GM23338 (cell line): Measurements from ENCODE around the gene RAB44. TPM values are rescaled to one million over a fixed set of nuclear protein-coding genes. Genes with fewer than 3 reads are reported as not detected.

ENCODE experiments used
- ATAC-seq: fragments of 200-7000 bp; cut with Tn5 transposase; 3 replicates; pipeline ENCODE4 v1.9.1; 2020
- DNase-seq: peaks from one replicate; pipeline ENCODE4 v3.0.0-alpha.2; 2015; ENCODE audit warnings: low spot score
- H2AFZ ChIP-seq: fragments of 200-600 bp; sonication (generic); 2 replicates; pipeline ENCODE4 v1.8.0; 2016; ENCODE audit warnings: antibody characterized with exemption, mild to moderate bottlenecking, moderate library complexity
- H3F3A ChIP-seq: fragments of 200-600 bp; sonication (generic); replicated peaks from 2 replicates; pipeline ENCODE4 v1.8.0; 2017; ENCODE audit warnings: antibody characterized with exemption, mixed run types, low read depth
- H3K27ac ChIP-seq: fragments of 200-600 bp; sonication (generic); 2 replicates; pipeline ENCODE4 v1.6.1; 2016; ENCODE audit warnings: low read depth
- H3K27me3 ChIP-seq: fragments of 200-600 bp; sonication (generic); 2 replicates; pipeline ENCODE4 v1.8.0; 2016; ENCODE audit warnings: mild to moderate bottlenecking, mixed run types, moderate library complexity; ENCODE audit not compliant: insufficient read depth
- H3K36me3 ChIP-seq: fragments of 200-600 bp; sonication (generic); 2 replicates; pipeline ENCODE4 v1.8.0; 2016; ENCODE audit warnings: mild to moderate bottlenecking; ENCODE audit not compliant: insufficient read depth
- H3K4me1 ChIP-seq: fragments of 200-600 bp; sonication (generic); 2 replicates; pipeline ENCODE4 v1.8.0; 2016; ENCODE audit warnings: mild to moderate bottlenecking, moderate library complexity; ENCODE audit not compliant: insufficient read depth
- H3K4me2 ChIP-seq: fragments of 200-600 bp; sonication (generic); 2 replicates; pipeline ENCODE4 v1.7.1; 2017; ENCODE audit warnings: mixed run types
- H3K4me3 ChIP-seq: fragments of 200-600 bp; sonication (generic); 2 replicates; pipeline ENCODE4 v1.6.1; 2016; ENCODE audit warnings: mixed run types
- H3K79me2 ChIP-seq: fragments of 200-600 bp; sonication (generic); replicated peaks from 2 replicates; pipeline ENCODE4 v1.8.0; 2017; ENCODE audit warnings: mild to moderate bottlenecking; ENCODE audit not compliant: insufficient read depth
- H3K9me2 ChIP-seq: fragments of 200-600 bp; sonication (generic); 2 replicates; pipeline ENCODE4 v1.8.0; 2017; ENCODE audit not compliant: insufficient read depth
- H4K20me1 ChIP-seq: fragments of 200-600 bp; sonication (generic); replicated peaks from 2 replicates; pipeline ENCODE4 v1.8.0; 2017; ENCODE audit warnings: mild to moderate bottlenecking; ENCODE audit not compliant: insufficient read depth
- H3K27ac Mint-ChIP-seq: 2 replicates; pipeline ENCODE4 v1.8.0; 2020; ENCODE audit warnings: inconsistent platforms, mild to moderate bottlenecking, moderate library complexity, mixed read lengths
- H3K27me3 Mint-ChIP-seq: 3 replicates; pipeline ENCODE4 v1.8.0; 2022; ENCODE audit warnings: low read depth, mild to moderate bottlenecking, moderate library complexity, mixed read lengths, inconsistent platforms; ENCODE audit not compliant: insufficient read depth, poor library complexity
- H3K36me3 Mint-ChIP-seq: 3 replicates; pipeline ENCODE4 v1.8.0; 2021; ENCODE audit warnings: low read depth, mild to moderate bottlenecking, inconsistent platforms, moderate library complexity, mixed read lengths
- H3K4me1 Mint-ChIP-seq: 3 replicates; pipeline ENCODE4 v1.8.0; 2020; ENCODE audit warnings: mild to moderate bottlenecking, inconsistent platforms, mixed read lengths
- H3K4me3 Mint-ChIP-seq: 3 replicates; pipeline ENCODE4 v1.8.0; 2021; ENCODE audit warnings: moderate library complexity, mild to moderate bottlenecking, inconsistent platforms, mixed read lengths
- H3K9me3 Mint-ChIP-seq: 3 replicates; pipeline ENCODE4 v1.8.0; 2020; ENCODE audit warnings: moderate library complexity, mild to moderate bottlenecking, inconsistent platforms, mixed read lengths
- CREB1 ChIP-seq: fragments of 250-450 bp; sonication (Bioruptor Pico); IDR thresholded peaks from 2 replicates; pipeline ENCODE4 v1.5.0; 2020; ENCODE audit warnings: low read depth, mild to moderate bottlenecking, moderate library complexity
- CTCF ChIP-seq, 2 experiments: fragments of 200-600 bp in 1 of 2; sonication (generic) in 1 of 2; conservative IDR thresholded peaks; 2 replicates each; pipeline versions ENCODE4 v1.5.1 to v1.6.1; 2016 to 2017; ENCODE audit warnings: antibody characterized with exemption in 2 of 2, low read depth in 2 of 2, mild to moderate bottlenecking in 2 of 2, moderate library complexity in 1 of 2
- ETS1 ChIP-seq: IDR thresholded peaks from 2 replicates; pipeline ENCODE4 v1.6.1; 2016; ENCODE audit warnings: antibody characterized with exemption
- EZH2 ChIP-seq: fragments of 200-600 bp; sonication (generic); IDR thresholded peaks from one replicate; pipeline ENCODE4 v1.8.0; 2017; ENCODE audit warnings: antibody characterized with exemption, mild to moderate bottlenecking, low read depth; ENCODE audit not compliant: unreplicated experiment
- EZH2phosphoT487 ChIP-seq: fragments of 200-600 bp; sonication (generic); IDR thresholded peaks from one replicate; pipeline ENCODE4 v1.8.1; 2018; ENCODE audit warnings: antibody characterized with exemption; ENCODE audit not compliant: unreplicated experiment
- JUNB ChIP-seq: IDR thresholded peaks from one replicate; pipeline ENCODE4 v1.6.1; 2016; ENCODE audit warnings: antibody characterized with exemption; ENCODE audit not compliant: unreplicated experiment
- NANOG ChIP-seq: IDR thresholded peaks from 2 replicates; pipeline ENCODE4 v1.6.1; 2016; ENCODE audit warnings: antibody characterized with exemption, borderline replicate concordance
- POLR2AphosphoS5 ChIP-seq: IDR thresholded peaks from 2 replicates; pipeline ENCODE4 v1.6.1; 2016; ENCODE audit warnings: antibody characterized with exemption, low read depth
- STAT1 ChIP-seq: IDR thresholded peaks from one replicate; pipeline ENCODE4 v1.6.1; 2016; ENCODE audit warnings: antibody characterized with exemption; ENCODE audit not compliant: unreplicated experiment
- ZNF114 ChIP-seq: fragments of 250-450 bp; sonication (Bioruptor Pico); IDR thresholded peaks from 2 replicates; pipeline ENCODE4 v1.5.0; 2020; ENCODE audit warnings: mild to moderate bottlenecking, moderate library complexity
- ZNF331 ChIP-seq: fragments of 250-450 bp; sonication (Bioruptor Pico); IDR thresholded peaks from 2 replicates; pipeline ENCODE4 v1.5.0; 2020; ENCODE audit warnings: low read depth, mild to moderate bottlenecking, moderate library complexity
- polyA plus RNA-seq: library from polyadenylated mRNA; unstranded; fragments of >200 nt; fragmentation: Nextera tagmentation; extraction: Ambion mirVana; gene quantifications from 2 replicates; pipeline ENCODE4 v1.2.1, GENCODE V29; 2016
- total RNA-seq: library from RNA; depleted of rRNA; stranded (reverse); fragments of >200 nt; shearing (Covaris generic); gene quantifications from 2 replicates; pipeline ENCODE4 v1.2.3, GENCODE V29; 2014
- TF ChIP-seq, protein P1 (sequence below): IDR thresholded peaks from one replicate; pipeline ENCODE4 v1.6.1; 2018; ENCODE audit warnings: antibody characterized with exemption; ENCODE audit not compliant: unreplicated experiment

The RAB44 gene
- total and polyA plus RNA-seq, 2 experiments from 2014 or later, result not detected

DNA sequence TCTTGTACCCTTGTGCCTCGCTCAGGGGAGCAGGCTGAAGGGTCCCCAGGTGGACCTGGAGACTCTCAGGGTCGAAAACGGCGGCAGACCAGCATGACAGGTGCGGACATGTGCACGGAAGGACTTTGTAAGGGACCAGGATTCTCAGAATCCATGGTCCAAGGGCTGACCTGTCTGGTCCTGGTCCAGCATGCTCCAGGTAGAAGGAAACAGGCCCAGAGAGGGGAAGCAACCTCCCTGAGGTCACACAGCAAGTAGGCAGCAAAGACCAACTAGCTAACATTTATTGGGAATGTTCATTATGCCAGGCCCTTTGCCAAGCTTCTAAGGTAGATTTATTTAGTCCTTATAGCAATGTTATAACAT is 13.2 kb upstream of the RAB44 start:
- H4K20me1 ChIP-seq, result no peaks in the 10 kb centered on the region; the same call in none of the 2 replicates
- Mint-ChIP-seq H3K27me3 (peaks cover 23% of the 10 kb centered on the region), H3K9me3 (no peaks in the 10 kb centered on the region), H3K36me3 (peaks cover 38% of the 10 kb centered on the region), H3K4me1 (peaks cover 16% of the 10 kb centered on the region), H3K27ac (no peak overlapping the region), H3K4me3 (no peak overlapping the region)
- no peaks in the 10 kb centered on the region for H3F3A ChIP-seq
- ATAC-seq, result no peak
- no peak overlapping the region for H3K4me2 ChIP-seq
- H3K27ac ChIP-seq, result no peak overlapping the region
- no peaks in the 10 kb centered on the region for H3K9me2 ChIP-seq
- peaks cover 17% of the 10 kb centered on the region; the same call in 1 of the 2 replicates for H3K36me3 ChIP-seq
- no peak for DNase-seq
- no peak overlapping the region for H3K4me3 ChIP-seq
- H3K79me2 ChIP-seq, result peaks cover 33% of the 10 kb centered on the region
- no peak overlapping the region for H2AFZ ChIP-seq
- no peak for TF ChIP-seq ZNF331
- TF ChIP-seq, protein P1, sequence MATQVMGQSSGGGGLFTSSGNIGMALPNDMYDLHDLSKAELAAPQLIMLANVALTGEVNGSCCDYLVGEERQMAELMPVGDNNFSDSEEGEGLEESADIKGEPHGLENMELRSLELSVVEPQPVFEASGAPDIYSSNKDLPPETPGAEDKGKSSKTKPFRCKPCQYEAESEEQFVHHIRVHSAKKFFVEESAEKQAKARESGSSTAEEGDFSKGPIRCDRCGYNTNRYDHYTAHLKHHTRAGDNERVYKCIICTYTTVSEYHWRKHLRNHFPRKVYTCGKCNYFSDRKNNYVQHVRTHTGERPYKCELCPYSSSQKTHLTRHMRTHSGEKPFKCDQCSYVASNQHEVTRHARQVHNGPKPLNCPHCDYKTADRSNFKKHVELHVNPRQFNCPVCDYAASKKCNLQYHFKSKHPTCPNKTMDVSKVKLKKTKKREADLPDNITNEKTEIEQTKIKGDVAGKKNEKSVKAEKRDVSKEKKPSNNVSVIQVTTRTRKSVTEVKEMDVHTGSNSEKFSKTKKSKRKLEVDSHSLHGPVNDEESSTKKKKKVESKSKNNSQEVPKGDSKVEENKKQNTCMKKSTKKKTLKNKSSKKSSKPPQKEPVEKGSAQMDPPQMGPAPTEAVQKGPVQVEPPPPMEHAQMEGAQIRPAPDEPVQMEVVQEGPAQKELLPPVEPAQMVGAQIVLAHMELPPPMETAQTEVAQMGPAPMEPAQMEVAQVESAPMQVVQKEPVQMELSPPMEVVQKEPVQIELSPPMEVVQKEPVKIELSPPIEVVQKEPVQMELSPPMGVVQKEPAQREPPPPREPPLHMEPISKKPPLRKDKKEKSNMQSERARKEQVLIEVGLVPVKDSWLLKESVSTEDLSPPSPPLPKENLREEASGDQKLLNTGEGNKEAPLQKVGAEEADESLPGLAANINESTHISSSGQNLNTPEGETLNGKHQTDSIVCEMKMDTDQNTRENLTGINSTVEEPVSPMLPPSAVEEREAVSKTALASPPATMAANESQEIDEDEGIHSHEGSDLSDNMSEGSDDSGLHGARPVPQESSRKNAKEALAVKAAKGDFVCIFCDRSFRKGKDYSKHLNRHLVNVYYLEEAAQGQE, result no peak
- no peak for TF ChIP-seq JUNB
- TF ChIP-seq ZNF114 (CRISPR knock-in tag), result no peak
- H3K4me1 ChIP-seq, result peaks cover 17% of the 10 kb centered on the region
- peaks cover 16% of the 10 kb centered on the region for H3K27me3 ChIP-seq

GRCh38 chr6:36685166-36685924 is 12.3 kb upstream of the RAB44 start:
- DNase-seq (no peak), ATAC-seq (no peak)
- Mint-ChIP-seq H3K27ac (peak overlapping the region; percentile 36; the same call in 1 of the 2 replicates), H3K36me3 (peaks cover 38% of the 10 kb centered on the region), H3K9me3 (no peaks in the 10 kb centered on the region), H3K4me1 (peaks cover 16% of the 10 kb centered on the region), H3K27me3 (peaks cover 16% of the 10 kb centered on the region), H3K4me3 (no peak overlapping the region)
- Histone ChIP-seq H3K4me2 (no peak overlapping the region), H3K4me3 (no peak overlapping the region), H3K27ac (no peak overlapping the region), H3K36me3 (peaks cover 17% of the 10 kb centered on the region; the same call in 1 of the 2 replicates), H3K27me3 (peaks cover 7% of the 10 kb centered on the region), H3K4me1 (peaks cover 17% of the 10 kb centered on the region), H3F3A (no peaks in the 10 kb centered on the region), H4K20me1 (no peaks in the 10 kb centered on the region; the same call in none of the 2 replicates), H2AFZ (no peak overlapping the region), H3K79me2 (peaks cover 31% of the 10 kb centered on the region), H3K9me2 (no peaks in the 10 kb centered on the region)
- TF ChIP-seq JUNB (no peak), NANOG (no peak), CREB1 (CRISPR knock-in tag) (no peak), ZNF331 (no peak), ETS1 (no peak), STAT1 (no peak), CTCF (conservative IDR thresholded peaks at IDR 0.05; ENCODE audit: low read depth in 2 of 2) (no peak), POLR2AphosphoS5 (no peak), ZNF114 (CRISPR knock-in tag) (no peak), EZH2 (no peak), EZH2phosphoT487 (no peak)
- TF ChIP-seq, protein P1, result no peak
